IPS-15b (cell line): ENCODE data around the gene IARS1.

Experiments used
- H3K27me3 ChIP-seq: one replicate; pipeline ENCODE4 v1.6.1; 2013; ENCODE audit warnings: low read length; ENCODE audit not compliant: control insufficient read depth, insufficient read depth
- H3K36me3 ChIP-seq: one replicate; pipeline ENCODE4 v1.6.1; 2013; ENCODE audit warnings: low read length; ENCODE audit not compliant: control insufficient read depth, insufficient read depth
- H3K4me1 ChIP-seq: one replicate; pipeline ENCODE4 v1.6.1; 2013; ENCODE audit warnings: mild to moderate bottlenecking, low read length; ENCODE audit not compliant: control insufficient read depth, insufficient read depth
- H3K4me3 ChIP-seq: one replicate; pipeline ENCODE4 v1.5.1; 2013; ENCODE audit warnings: low read depth, low read length
- H3K9ac ChIP-seq: one replicate; pipeline ENCODE4 v1.6.1; 2013; ENCODE audit warnings: low read depth, mild to moderate bottlenecking, low read length
- H3K9me3 ChIP-seq: one replicate; pipeline ENCODE4 v1.6.1; 2013; ENCODE audit warnings: mild to moderate bottlenecking, low read length; ENCODE audit not compliant: control insufficient read depth, insufficient read depth

IARS1 gene

DNA sequence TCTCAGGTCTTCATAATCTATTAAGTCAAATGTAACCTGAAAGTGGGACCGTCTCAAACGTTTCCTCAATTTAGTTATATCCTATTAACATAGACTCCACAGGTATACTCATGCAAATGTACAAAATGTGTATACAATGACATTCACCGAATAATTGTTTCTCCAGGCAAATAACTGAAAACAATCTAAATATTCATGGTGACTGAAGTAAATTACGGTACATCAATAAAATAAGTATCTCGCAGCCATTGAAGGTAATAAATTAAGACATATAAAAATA, 482 bp downstream of the IARS1 start:
- Histone ChIP-seq H3K4me1 (no peaks in the 10 kb centered on the region), H3K9ac (peak overlapping the region; percentile 92), H3K36me3 (peaks cover 5% of the 10 kb centered on the region), H3K4me3 (peak overlapping the region; percentile 80), H3K9me3 (no peaks in the 10 kb centered on the region), H3K27me3 (no peaks in the 10 kb centered on the region)

DNA sequence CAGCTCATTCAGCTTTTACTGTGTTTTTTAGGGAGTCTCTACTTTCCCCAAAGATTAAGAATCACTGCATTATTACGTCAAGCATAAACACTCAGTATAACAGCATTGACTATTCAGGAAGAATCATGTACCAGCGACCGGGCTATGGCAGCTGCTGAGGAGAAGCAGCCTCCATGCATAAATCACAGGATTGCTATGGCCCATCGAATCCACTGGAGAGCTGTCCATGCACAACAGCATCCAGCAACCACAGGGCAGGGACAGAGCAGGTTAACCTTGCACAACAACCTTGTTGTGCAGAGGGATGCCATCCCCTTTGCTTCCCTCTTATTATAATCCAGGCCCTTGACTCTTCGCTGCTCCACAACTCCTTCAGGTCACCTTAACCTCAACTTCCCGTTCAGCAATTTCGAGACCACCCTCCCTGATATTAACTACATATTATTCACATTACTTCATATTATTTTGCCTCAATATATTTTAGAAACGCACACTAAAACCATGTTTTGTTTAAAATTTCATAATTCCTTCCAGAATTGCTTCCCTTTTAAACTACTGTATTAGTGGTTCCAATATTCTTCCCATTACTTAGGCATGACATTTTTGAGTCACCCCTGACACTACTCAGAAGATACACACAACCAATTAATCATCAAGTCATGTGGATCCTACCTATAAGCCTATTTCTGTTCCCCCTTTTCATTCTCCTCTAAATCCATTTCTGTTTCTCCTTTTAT, 991 bp downstream of the IARS1 start:
- peak overlapping the region; percentile 92 for H3K9ac ChIP-seq
- H3K4me1 ChIP-seq = no peaks in the 10 kb centered on the region
- H3K9me3 ChIP-seq = no peaks in the 10 kb centered on the region
- no peaks in the 10 kb centered on the region for H3K27me3 ChIP-seq
- peak overlapping the region; percentile 80 for H3K4me3 ChIP-seq
- H3K36me3 ChIP-seq = peaks cover 9% of the 10 kb centered on the region

DNA sequence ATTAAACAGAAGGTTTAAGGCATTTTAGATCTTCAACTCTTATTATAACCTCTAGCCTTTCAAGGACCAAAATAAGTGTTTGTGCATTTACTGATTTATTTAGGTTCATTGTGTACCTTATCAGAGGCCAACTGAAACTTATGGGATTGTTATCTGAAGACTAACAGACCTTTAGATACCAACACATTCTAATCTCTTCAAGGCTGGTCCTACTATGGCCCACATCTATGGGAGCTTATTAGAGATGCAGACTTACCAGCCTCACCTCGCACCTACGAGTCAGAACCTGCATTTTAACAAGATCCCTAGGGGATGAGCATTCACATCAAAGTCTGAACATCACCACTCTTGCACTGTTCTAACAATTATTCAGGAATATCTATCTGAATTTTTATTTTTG, 1.9 kb downstream of the IARS1 start:
- peaks cover 13% of the 10 kb centered on the region for H3K36me3 ChIP-seq
- H3K4me1 ChIP-seq = no peaks in the 10 kb centered on the region
- no peak overlapping the region for H3K9ac ChIP-seq
- no peaks in the 10 kb centered on the region for H3K9me3 ChIP-seq
- peak overlapping the region; percentile 12 for H3K4me3 ChIP-seq
- H3K27me3 ChIP-seq = no peaks in the 10 kb centered on the region

DNA sequence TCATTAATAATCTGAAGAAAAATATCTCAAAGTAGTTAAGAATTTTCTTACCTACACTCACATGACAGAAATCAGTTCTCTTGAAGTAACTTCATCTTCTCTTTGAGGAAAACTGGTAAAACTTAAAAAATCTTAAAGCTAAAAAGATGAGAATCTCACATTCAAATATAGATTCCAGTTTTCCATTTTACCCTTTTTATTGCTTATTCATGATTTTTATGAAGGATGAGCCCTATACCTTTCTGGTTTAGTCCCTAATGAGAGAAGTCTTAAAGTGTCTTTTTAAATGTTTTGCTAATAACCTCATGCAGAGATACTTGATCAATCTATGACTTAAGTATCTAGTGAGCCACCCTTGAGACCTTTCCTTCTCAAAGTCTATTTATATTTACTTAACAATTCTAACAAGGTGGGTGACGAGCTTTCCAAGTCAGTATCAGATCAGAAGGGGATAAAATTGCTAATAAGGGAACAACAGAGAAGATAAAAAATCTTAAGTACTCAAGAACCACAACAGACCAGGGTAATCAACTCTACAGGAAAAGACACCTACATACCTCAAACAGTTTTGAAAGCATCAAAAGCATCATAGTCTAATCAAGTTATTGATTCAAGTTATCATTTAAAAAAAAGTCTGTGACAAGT, 2.6 kb downstream of the IARS1 start:
- Histone ChIP-seq H3K9me3 (no peaks in the 10 kb centered on the region), H3K9ac (no peak overlapping the region), H3K4me1 (no peaks in the 10 kb centered on the region), H3K4me3 (no peak overlapping the region), H3K27me3 (no peaks in the 10 kb centered on the region), H3K36me3 (peaks cover 13% of the 10 kb centered on the region)

DNA sequence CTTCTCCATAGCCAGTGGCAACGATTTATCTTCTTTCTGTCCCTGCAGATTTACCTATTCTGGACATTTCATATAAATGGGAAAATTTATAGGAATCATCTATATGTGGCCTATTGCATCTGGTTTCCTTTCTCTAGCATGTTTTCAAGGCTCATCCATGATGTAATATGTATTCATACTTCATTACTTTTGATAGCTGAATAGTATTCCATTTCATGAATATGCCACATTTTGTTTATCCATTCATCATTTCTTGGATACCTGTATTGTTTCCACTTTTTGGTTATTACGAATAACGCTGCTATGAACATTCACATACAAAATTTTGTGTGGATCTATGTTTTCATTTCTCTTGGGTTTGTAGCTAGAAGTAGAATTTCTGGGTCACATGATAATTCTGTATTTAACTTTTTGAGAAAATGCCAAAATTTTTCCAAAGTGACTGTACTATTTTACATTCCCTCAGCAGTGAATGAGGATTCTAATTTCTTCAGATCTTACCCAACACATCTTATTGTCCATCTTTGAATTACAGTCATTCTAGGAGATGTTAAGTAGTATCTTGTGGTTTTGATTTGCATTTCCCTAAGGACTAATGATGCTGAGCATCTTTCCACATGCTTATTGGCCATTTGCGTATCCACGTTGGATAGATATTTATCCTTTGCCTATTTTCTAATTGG, 3.6 kb downstream of the IARS1 start:
- H3K4me3 ChIP-seq = no peak overlapping the region
- no peaks in the 10 kb centered on the region for H3K4me1 ChIP-seq
- peaks cover 17% of the 10 kb centered on the region for H3K36me3 ChIP-seq
- H3K27me3 ChIP-seq = no peaks in the 10 kb centered on the region
- H3K9me3 ChIP-seq = no peaks in the 10 kb centered on the region
- H3K9ac ChIP-seq = no peak overlapping the region

DNA sequence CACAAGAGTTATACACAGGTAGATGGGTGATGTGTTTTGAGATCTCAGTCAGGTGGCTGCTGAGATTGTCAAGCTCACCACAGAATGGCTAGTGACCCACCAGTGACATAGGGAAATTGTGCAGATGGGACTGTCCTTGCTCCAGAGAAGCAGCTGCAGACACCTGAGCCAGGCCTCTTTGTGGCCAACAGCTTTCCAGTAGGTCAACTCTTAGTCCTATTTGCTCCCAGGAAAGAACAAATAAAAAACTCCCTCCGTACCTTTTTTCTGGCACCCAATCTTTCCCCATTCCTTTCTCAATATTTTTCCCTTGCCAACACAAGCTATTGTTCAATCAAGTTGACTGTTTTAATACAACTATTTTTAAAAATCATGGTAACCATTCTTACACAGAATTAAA, 14.2 kb downstream of the IARS1 start:
- Histone ChIP-seq H3K9ac (no peak overlapping the region), H3K4me1 (no peaks in the 10 kb centered on the region), H3K27me3 (no peaks in the 10 kb centered on the region), H3K4me3 (no peak overlapping the region), H3K9me3 (no peaks in the 10 kb centered on the region), H3K36me3 (peaks cover 19% of the 10 kb centered on the region)

DNA sequence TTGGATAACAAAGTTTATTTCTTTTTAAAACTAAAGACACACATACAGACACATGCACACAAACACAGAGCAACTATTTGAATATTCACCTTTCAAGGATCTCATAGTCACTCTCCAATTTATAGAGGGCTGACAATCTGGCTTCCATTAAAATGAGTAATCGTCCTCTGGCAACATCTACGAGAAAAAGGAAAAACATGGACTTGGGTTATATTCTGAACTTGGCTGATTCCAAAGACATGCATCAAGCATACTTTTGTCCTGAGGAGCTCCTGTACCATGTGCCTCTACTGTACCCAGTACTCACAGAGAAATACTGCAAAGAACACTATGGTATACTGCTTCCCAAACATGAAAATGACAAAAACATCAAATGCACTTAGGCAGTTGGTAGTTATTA, 15.4 kb downstream of the IARS1 start:
- Histone ChIP-seq H3K9me3 (no peaks in the 10 kb centered on the region), H3K36me3 (peaks cover 26% of the 10 kb centered on the region), H3K27me3 (no peaks in the 10 kb centered on the region), H3K4me3 (no peak overlapping the region), H3K9ac (no peak overlapping the region), H3K4me1 (no peaks in the 10 kb centered on the region)

DNA sequence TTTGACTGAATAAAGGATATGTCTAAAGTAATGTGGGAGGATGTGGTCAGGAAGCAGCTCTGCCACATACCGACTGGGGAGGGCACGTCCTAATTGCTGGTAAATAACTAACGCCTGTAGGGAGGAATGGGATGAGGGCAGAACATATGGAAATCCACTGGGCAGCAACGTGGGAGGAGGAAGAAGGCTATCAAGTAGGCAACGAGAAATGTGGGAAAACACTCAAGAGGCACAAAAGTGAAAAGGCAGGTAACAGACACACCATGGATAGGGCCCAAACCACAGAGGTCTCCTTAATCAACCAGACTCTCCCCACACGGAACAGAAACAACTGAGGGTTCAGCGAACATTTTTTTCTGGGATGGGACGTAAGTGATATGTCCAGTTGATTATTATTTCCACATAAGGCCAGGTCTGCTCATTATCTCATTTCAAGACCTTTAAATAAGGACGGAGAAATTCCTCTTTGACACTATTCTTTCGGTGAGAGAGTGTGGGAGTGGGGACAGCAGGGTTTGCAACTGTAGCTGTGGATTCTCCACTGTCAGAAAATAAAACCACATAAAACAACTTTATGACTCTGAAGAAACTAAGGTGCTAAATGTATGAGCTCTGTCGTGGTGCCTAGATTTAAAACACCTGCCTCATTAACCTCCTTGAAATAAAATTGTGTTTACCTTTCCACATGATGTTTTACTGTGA, 17.0 kb downstream of the IARS1 start:
- no peak overlapping the region for H3K9ac ChIP-seq
- peaks cover 30% of the 10 kb centered on the region for H3K36me3 ChIP-seq
- no peak overlapping the region for H3K4me3 ChIP-seq
- no peaks in the 10 kb centered on the region for H3K9me3 ChIP-seq
- no peaks in the 10 kb centered on the region for H3K4me1 ChIP-seq
- no peaks in the 10 kb centered on the region for H3K27me3 ChIP-seq

DNA sequence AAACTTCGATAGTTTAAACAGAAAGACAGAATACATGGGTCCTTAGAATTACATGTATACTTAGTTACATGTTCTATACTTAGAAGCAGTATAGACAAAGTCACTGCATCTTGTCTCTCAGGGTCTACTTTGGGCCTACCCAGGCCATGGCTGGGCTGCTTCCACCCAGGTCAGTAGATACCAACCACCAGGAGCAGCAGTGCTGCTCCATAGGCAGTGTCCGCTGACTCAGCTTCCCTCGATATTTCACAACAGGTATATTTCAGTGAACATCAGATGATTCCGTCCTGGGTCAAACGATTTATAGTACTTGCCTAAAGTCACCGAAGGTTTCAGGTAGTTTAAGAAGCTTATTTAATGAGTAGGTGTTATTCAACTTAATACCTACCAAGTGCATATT, 18.0 kb downstream of the IARS1 start:
- no peaks in the 10 kb centered on the region for H3K4me1 ChIP-seq
- H3K27me3 ChIP-seq = no peaks in the 10 kb centered on the region
- H3K4me3 ChIP-seq = no peak overlapping the region
- H3K9me3 ChIP-seq = no peaks in the 10 kb centered on the region
- H3K9ac ChIP-seq = no peak overlapping the region
- peaks cover 37% of the 10 kb centered on the region for H3K36me3 ChIP-seq

DNA sequence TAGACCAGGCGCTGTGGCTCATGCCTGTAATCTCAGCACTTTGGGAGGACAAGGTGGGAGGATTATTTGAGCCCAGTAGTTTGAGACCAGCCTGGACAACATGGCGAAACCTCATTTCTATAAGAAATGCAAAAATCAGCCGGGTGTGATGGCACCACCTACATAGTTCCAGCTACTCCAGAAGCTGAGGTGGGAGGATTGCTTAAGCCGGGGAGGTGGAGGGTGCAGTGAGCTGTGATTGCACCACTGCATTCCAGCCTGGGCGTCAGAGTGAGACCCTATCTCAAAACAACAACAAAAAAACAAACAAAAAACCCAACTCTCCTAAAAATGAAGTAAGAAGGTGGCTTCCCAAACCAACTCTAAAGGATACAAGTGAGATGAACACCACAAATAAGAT, 23.0 kb downstream of the IARS1 start:
- Histone ChIP-seq H3K4me3 (no peak overlapping the region), H3K9me3 (no peaks in the 10 kb centered on the region), H3K27me3 (no peaks in the 10 kb centered on the region), H3K4me1 (no peaks in the 10 kb centered on the region), H3K36me3 (peaks cover 53% of the 10 kb centered on the region), H3K9ac (no peak overlapping the region)

DNA sequence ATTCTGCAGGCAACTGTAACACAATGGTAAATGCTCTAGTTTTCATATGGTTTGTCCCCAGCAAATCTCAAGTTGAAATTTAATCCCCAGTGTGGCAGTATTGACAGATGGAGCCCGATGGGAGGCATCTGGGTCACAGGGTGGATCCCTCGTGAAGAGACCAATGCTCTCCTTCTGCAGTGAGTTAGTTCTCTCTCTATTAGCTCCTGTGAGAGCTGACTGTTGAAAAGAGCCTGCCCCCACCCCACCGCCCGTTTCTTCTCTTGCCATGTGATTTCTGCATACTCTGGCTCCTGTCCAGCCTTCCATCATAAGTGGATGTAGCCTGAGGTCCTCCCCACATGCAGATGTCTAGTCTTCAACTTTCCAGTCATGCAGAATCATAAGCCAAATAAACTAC, 27.0 kb downstream of the IARS1 start:
- H3K4me1 ChIP-seq = no peaks in the 10 kb centered on the region
- no peak overlapping the region for H3K9ac ChIP-seq
- no peak overlapping the region for H3K4me3 ChIP-seq
- H3K9me3 ChIP-seq = no peaks in the 10 kb centered on the region
- peaks cover 70% of the 10 kb centered on the region for H3K36me3 ChIP-seq
- H3K27me3 ChIP-seq = no peaks in the 10 kb centered on the region
